Tibial nerve (tissue), 3 donors: ENCODE measurements around the gene CYP17A1.

Experiments
- POLR2A ChIP-seq, 2 donors: fragments of 450-650 bp; IDR thresholded peaks; one replicate each; pipeline ENCODE4 v1.6.1; 2017; ENCODE audit warnings: antibody characterized with exemption in 2 of 2, mild to moderate bottlenecking in 2 of 2, moderate library complexity in 2 of 2
- TF ChIP-seq, protein P1 (sequence below), 5 experiments: fragments of 200-600 bp in 3 of 5; fragments of 450-650 bp in 2 of 5; sonication (generic) in 3 of 5; IDR thresholded peaks; one replicate each; pipeline ENCODE4 v1.5.1; 2016 to 2019; ENCODE audit warnings: antibody characterized with exemption in 5 of 5, mild to moderate bottlenecking in 3 of 5, moderate library complexity in 2 of 5

DNA sequence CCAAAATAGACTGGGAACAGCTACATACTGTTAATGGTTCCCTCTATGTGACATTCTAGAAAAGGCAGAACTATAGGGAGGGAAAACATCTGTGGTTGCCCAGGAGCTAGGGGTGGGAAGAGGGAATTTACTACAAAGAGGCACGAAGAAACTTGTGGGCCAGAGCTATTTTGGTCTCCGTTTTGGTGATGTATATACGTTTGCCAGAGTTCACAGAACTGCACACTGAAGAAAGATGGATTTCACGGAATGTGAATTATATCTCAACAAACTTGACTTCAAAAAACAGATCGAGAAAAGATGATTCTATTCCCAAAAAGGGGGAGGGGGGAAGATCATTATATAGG, 31.7 kb upstream of the CYP17A1 start:
- no peak for TF ChIP-seq POLR2A (IDR thresholded peaks at IDR 0.05)
- TF ChIP-seq, protein P1, sequence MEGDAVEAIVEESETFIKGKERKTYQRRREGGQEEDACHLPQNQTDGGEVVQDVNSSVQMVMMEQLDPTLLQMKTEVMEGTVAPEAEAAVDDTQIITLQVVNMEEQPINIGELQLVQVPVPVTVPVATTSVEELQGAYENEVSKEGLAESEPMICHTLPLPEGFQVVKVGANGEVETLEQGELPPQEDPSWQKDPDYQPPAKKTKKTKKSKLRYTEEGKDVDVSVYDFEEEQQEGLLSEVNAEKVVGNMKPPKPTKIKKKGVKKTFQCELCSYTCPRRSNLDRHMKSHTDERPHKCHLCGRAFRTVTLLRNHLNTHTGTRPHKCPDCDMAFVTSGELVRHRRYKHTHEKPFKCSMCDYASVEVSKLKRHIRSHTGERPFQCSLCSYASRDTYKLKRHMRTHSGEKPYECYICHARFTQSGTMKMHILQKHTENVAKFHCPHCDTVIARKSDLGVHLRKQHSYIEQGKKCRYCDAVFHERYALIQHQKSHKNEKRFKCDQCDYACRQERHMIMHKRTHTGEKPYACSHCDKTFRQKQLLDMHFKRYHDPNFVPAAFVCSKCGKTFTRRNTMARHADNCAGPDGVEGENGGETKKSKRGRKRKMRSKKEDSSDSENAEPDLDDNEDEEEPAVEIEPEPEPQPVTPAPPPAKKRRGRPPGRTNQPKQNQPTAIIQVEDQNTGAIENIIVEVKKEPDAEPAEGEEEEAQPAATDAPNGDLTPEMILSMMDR (IDR thresholded peaks at IDR 0.05), result no peak
